Right ventricle myocardium superior (tissue), 1 donor: ENCODE data around the gene TNF. TPM values are rescaled to one million over a fixed set of nuclear protein-coding genes. Genes with fewer than 3 reads are reported as not detected.

Source experiments
- ATAC-seq: fragments of 200-7000 bp; cut with Tn5 transposase; one replicate; pipeline ENCODE4 v1.9.1; 2020; ENCODE audit warnings: mild to moderate bottlenecking; ENCODE audit not compliant: poor library complexity
- DNase-seq: peaks from one replicate; pipeline ENCODE4 v3.0.0-alpha.2; 2020
- intact Hi-C: fragments of 100-400 bp; cut with DNase I; formaldehyde crosslinking; loops from one replicate; pipeline ENCODE4 v1.11.2; 2022
- total RNA-seq: library from RNA; stranded (reverse); fragmentation: NEBNext Ultra II Directional; extraction: Animal tissue kit (Norgen Biotek cat#: 25700); gene quantifications from one replicate; pipeline ENCODE4 v1.2.1, GENCODE V29; 2021
- donor health status: DM: no; HTN: yes; CAD: no; lungs with severe emphysema.

The TNF gene
- total RNA-seq, 1 donor from 2014 or later = 0.59 TPM

GRCh38 chr6:31567531-31568370, 7.6 kb upstream of the TNF start:
- DNase-seq = no peak
- no peak for ATAC-seq
- intact Hi-C loops = no loop called here

GRCh38 chr6:31568537-31568961, 6.8 kb upstream of the TNF start:
- no peak for DNase-seq
- ATAC-seq = peak; percentile 61
- intact Hi-C loops = no loop called here

- no peak for ATAC-seq
- no peak for DNase-seq
- intact Hi-C loops = no loop called here
These were observed 5.4 kb upstream of the TNF start for GRCh38 chr6:31569861-31570536.

- intact Hi-C loops = no loop called here
- no peak for DNase-seq
- no peak for ATAC-seq
These were observed 3.1 kb upstream of the TNF start, which contains the start of gene LTA for GRCh38 chr6:31572041-31572911. Gene LTA (plus strand): TSS chr6:31572289. CDS start chr6:31572743, 454 bp downstream.

GRCh38 chr6:31573239-31574105, 1.9 kb upstream of the TNF start:
- ATAC-seq (no peak), DNase-seq (no peak)
- intact Hi-C loops = no loop called here

GRCh38 chr6:31574106-31575061, 981 bp upstream of the TNF start:
- intact Hi-C loops = no loop called here
- DNase-seq (no peak), ATAC-seq (no peak)

GRCh38 chr6:31575952-31576685, 754 bp downstream of the TNF start:
- ATAC-seq = no peak
- intact Hi-C loops = no loop called here

GRCh38 chr6:31576897-31577578, 1.7 kb downstream of the TNF start:
- ATAC-seq (no peak), DNase-seq (no peak)
- intact Hi-C loops = no loop called here

More at GRCh38 chr6:31575952-31576685, 754 bp downstream of the TNF start:
- DNase-seq = no peak

GRCh38 chr6:31577579-31577966, 2.2 kb downstream of the TNF start:
- intact Hi-C loops = no loop called here
- ATAC-seq (no peak), DNase-seq (no peak)

- no peak for ATAC-seq
- DNase-seq = no peak
- intact Hi-C loops = no loop called here
These were observed 3.1 kb downstream of the TNF start for GRCh38 chr6:31578184-31579118.

- DNase-seq (no peak), ATAC-seq (no peak)
- intact Hi-C loops = no loop called here
These were observed 3.7 kb downstream of the TNF start for GRCh38 chr6:31579119-31579505.

GRCh38 chr6:31579546-31580437, 4.4 kb downstream of the TNF start:
- intact Hi-C loops = loop anchor here (5.0 kb wide), 1 partner anchor 32 kb away; the partner anchor contains the start of genes ATP6V1G2 and NFKBIL1
- no peak for DNase-seq
- ATAC-seq = no peak

- DNase-seq (no peak), ATAC-seq (no peak)
- intact Hi-C loops = loop anchor here (5.0 kb wide), 1 partner anchor 33 kb away; the partner anchor contains the start of genes ATP6V1G2 and NFKBIL1
These were observed 5.0 kb downstream of the TNF start for GRCh38 chr6:31580438-31580740.
